COLO668 (cell line): Measurements from ENCODE around the gene CALR3.
"Not testable (repeated sequence)": the region's sequence is repeated elsewhere in the genome, so short reads cannot be mapped to it uniquely, and the experiment has no call there.

Experiments used
- DNase-seq: peaks from one replicate; lab custom pipeline; 2025; ENCODE audit not compliant: unreplicated experiment; lab: John Stamatoyannopoulos, UW

Gene CALR3

GRCh38 chr19:16524991-16525734 is 29.2 kb upstream of the CALR3 start:
- no peak for DNase-seq

GRCh38 chr19:16522559-16523377 is 26.8 kb upstream of the CALR3 start:
- DNase-seq: no peak

GRCh38 chr19:16521715-16522289 is 25.8 kb upstream of the CALR3 start:
- DNase-seq: no peak

GRCh38 chr19:16520986-16521624 is 25.1 kb upstream of the CALR3 start:
- DNase-seq: no peak

GRCh38 chr19:16520074-16520973 is 24.4 kb upstream of the CALR3 start:
- DNase-seq: no peak

- no peak for DNase-seq
Observed at GRCh38 chr19:16519230-16519687, 23.3 kb upstream of the CALR3 start.

- no peak for DNase-seq
Observed at GRCh38 chr19:16518483-16519229, 22.7 kb upstream of the CALR3 start.

GRCh38 chr19:16518061-16518460 is 22.1 kb upstream of the CALR3 start:
- DNase-seq: no peak

- DNase-seq: peak; percentile 39
Observed at GRCh38 chr19:16516923-16517610, 21.1 kb upstream of the CALR3 start.

GRCh38 chr19:16516381-16516780 is 20.4 kb upstream of the CALR3 start:
- DNase-seq: no peak

- peak; percentile 8 for DNase-seq
Observed at GRCh38 chr19:16514383-16515019, 18.5 kb upstream of the CALR3 start.

- not testable (repeated sequence) for DNase-seq
Observed at GRCh38 chr19:16512611-16513010, 16.6 kb upstream of the CALR3 start.

- DNase-seq: no peak
Observed at GRCh38 chr19:16509141-16510061, 13.4 kb upstream of the CALR3 start.

GRCh38 chr19:16508546-16508945 is 12.6 kb upstream of the CALR3 start:
- DNase-seq: no peak

- no peak for DNase-seq
Observed at GRCh38 chr19:16506961-16507360, 11.0 kb upstream of the CALR3 start.

GRCh38 chr19:16506161-16506560 is 10.2 kb upstream of the CALR3 start:
- not testable (repeated sequence) for DNase-seq

- no peak for DNase-seq
Observed at GRCh38 chr19:16504271-16504670, 8.3 kb upstream of the CALR3 start.

- DNase-seq: no peak
Observed at GRCh38 chr19:16497837-16498236, 1.9 kb upstream of the CALR3 start.
